GM21447 (cell line): Measurements from ENCODE around the gene POC1A.
"Not testable (repeated sequence)": the region's sequence is repeated elsewhere in the genome, so short reads cannot be mapped to it uniquely, and the experiment has no call there.

Experiments used
- ATAC-seq: cut with Tn5 transposase; IDR thresholded peaks from one replicate; pipeline ENCODE4 v1.9.1; 2021; ENCODE audit not compliant: unreplicated experiment

Gene POC1A

GRCh38 chr3:52184690-52185089, 30.5 kb upstream of the POC1A start:
- ATAC-seq = no peak

GRCh38 chr3:52183786-52184445, 29.7 kb upstream of the POC1A start:
- ATAC-seq = no peak

- no peak for ATAC-seq
Observed at GRCh38 chr3:52182691-52183090, 28.5 kb upstream of the POC1A start.

GRCh38 chr3:52182196-52182595, 28.0 kb upstream of the POC1A start:
- ATAC-seq = no peak

- ATAC-seq = no peak
Observed at GRCh38 chr3:52181543-52181942, 27.3 kb upstream of the POC1A start.

GRCh38 chr3:52178537-52178936, 24.3 kb upstream of the POC1A start:
- ATAC-seq = no peak

GRCh38 chr3:52178126-52178525, 23.9 kb upstream of the POC1A start:
- not testable (repeated sequence) for ATAC-seq

- no peak for ATAC-seq
Observed at GRCh38 chr3:52177701-52178042, 23.4 kb upstream of the POC1A start.

- no peak for ATAC-seq
Observed at GRCh38 chr3:52176951-52177700, 22.9 kb upstream of the POC1A start.

GRCh38 chr3:52176180-52176752, 22.0 kb upstream of the POC1A start:
- no peak for ATAC-seq

- no peak for ATAC-seq
Observed at GRCh38 chr3:52175416-52176179, 21.4 kb upstream of the POC1A start.

- ATAC-seq = no peak
Observed at GRCh38 chr3:52174896-52175295, 20.7 kb upstream of the POC1A start.

GRCh38 chr3:52173101-52173500, 18.9 kb upstream of the POC1A start:
- no peak for ATAC-seq

GRCh38 chr3:52172262-52172757, 18.1 kb upstream of the POC1A start:
- ATAC-seq = no peak

GRCh38 chr3:52171514-52172261, 17.5 kb upstream of the POC1A start:
- no peak for ATAC-seq

- not testable (repeated sequence) for ATAC-seq
Observed at GRCh38 chr3:52170217-52170616, 16.0 kb upstream of the POC1A start.

GRCh38 chr3:52167240-52167639, 13.0 kb upstream of the POC1A start:
- ATAC-seq = no peak

- no peak for ATAC-seq
Observed at GRCh38 chr3:52162250-52162872, 8.1 kb upstream of the POC1A start.

- ATAC-seq = no peak
Observed at GRCh38 chr3:52159503-52159902, 5.3 kb upstream of the POC1A start.

- ATAC-seq = no peak
Observed at GRCh38 chr3:52155912-52156311, 1.7 kb upstream of the POC1A start.
